Choroid plexus epithelial cell (primary cell): Measurements from ENCODE around the gene TXNRD2.

Experiments
- DNase-seq: peaks from one replicate; pipeline ENCODE4 v3.0.0-alpha.2; 2010; ENCODE audit warnings: low read depth
- H3K4me3 ChIP-seq: 2 replicates; pipeline ENCODE4 v1.5.1; 2011; ENCODE audit warnings: low read depth, mild to moderate bottlenecking, control low read depth, low read length, moderate library complexity
- TF ChIP-seq, protein P1 (sequence below): conservative IDR thresholded peaks from 2 replicates; pipeline ENCODE4 v1.5.1; 2011; ENCODE audit warnings: low read depth, mild to moderate bottlenecking, control low read depth, inconsistent platforms, low read length, moderate library complexity

Gene TXNRD2

DNA sequence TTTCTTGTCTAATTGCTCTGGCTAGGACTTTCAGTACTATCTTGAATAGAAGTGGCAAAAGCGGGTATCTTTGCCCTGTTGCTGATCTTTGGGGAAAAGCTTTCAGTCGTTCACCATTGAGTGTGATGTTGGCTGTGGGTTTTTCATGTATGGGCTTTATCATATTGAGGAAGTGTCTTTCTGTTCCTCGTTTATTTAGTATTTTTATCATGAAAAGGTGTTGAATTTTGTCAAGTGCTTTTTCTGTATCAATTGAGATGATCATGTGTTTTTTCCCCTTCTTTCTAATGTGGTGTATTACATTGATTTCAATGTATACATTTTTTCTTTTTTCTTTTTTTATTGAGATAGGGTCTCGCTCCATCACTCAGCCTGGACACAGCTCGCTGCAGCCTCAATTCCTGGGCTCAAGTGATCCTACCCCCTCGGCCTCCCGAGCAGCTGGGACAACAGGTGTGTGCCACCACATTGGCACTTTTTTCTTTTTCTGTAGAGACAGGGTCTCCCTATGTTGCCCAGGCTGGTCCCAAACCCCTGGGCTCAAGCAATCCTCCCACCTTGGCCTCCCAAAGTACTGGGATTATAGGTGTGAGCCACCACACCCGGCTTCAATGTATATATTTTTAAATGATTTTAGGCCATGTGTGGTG lies 81.6 kb downstream of the TXNRD2 start:
- TF ChIP-seq, protein P1, sequence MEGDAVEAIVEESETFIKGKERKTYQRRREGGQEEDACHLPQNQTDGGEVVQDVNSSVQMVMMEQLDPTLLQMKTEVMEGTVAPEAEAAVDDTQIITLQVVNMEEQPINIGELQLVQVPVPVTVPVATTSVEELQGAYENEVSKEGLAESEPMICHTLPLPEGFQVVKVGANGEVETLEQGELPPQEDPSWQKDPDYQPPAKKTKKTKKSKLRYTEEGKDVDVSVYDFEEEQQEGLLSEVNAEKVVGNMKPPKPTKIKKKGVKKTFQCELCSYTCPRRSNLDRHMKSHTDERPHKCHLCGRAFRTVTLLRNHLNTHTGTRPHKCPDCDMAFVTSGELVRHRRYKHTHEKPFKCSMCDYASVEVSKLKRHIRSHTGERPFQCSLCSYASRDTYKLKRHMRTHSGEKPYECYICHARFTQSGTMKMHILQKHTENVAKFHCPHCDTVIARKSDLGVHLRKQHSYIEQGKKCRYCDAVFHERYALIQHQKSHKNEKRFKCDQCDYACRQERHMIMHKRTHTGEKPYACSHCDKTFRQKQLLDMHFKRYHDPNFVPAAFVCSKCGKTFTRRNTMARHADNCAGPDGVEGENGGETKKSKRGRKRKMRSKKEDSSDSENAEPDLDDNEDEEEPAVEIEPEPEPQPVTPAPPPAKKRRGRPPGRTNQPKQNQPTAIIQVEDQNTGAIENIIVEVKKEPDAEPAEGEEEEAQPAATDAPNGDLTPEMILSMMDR, result no peak
- no peak overlapping the region for H3K4me3 ChIP-seq
- DNase-seq, result no peak

GRCh38 chr22:19857382-19857781 lies 84.2 kb downstream of the TXNRD2 start:
- TF ChIP-seq, protein P1, result no peak
- DNase-seq, result no peak
- no peak overlapping the region for H3K4me3 ChIP-seq

GRCh38 chr22:19855504-19856409 lies 85.9 kb downstream of the TXNRD2 start:
- peak overlapping the region; percentile 90 for H3K4me3 ChIP-seq
- DNase-seq, result peak; percentile 56
- TF ChIP-seq, protein P1, result no peak

DNA sequence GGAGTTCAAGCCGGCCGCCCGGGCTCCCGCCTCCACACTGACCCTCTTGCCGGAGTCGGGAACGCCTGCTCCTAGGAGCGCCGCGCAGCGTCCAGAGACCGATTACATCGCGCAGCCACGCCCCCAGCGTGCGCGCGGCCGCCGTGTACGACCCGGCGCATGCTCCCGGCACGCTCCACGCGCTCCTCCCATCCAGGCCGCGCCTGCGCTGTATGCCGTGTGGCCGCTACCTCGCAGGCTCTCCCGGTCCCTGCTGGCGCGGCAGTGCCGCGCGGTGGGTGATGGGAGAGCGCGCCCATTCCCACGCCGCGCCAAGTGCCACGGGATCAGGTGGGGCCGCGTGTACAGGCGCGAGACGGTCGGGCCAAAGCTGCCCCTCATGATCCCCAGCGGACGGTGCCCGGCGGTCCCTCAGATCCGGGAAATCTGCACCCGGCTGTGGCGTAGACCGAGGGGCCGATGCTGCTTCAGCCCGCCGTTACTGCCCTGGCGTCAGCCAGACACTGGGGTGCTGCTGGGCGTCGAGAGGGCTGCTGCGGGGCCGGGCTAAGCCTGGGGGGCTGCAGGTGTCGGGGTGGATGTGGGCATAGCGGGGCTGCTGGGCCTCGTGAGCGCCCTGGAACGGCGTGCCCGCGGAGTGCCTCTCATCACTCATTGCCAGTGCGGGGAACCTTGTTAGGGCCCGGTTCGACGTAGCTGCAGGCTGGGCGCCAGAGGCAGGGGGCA lies 86.7 kb downstream of the TXNRD2 start, which contains the start of the genes GNB1L and RTL10:
GNB1L (minus strand) TSS at position 97 of the 726 bp plus-strand sequence. CDS start 33,519 bp downstream, outside the sequence.
RTL10 (minus strand) TSS at position 97 of the 726 bp plus-strand sequence. CDS start 2,613 bp downstream, outside the sequence.
- TF ChIP-seq, protein P1, result no peak
- H3K4me3 ChIP-seq, result peak within 1 kb of the TSS; percentile 90

DNA sequence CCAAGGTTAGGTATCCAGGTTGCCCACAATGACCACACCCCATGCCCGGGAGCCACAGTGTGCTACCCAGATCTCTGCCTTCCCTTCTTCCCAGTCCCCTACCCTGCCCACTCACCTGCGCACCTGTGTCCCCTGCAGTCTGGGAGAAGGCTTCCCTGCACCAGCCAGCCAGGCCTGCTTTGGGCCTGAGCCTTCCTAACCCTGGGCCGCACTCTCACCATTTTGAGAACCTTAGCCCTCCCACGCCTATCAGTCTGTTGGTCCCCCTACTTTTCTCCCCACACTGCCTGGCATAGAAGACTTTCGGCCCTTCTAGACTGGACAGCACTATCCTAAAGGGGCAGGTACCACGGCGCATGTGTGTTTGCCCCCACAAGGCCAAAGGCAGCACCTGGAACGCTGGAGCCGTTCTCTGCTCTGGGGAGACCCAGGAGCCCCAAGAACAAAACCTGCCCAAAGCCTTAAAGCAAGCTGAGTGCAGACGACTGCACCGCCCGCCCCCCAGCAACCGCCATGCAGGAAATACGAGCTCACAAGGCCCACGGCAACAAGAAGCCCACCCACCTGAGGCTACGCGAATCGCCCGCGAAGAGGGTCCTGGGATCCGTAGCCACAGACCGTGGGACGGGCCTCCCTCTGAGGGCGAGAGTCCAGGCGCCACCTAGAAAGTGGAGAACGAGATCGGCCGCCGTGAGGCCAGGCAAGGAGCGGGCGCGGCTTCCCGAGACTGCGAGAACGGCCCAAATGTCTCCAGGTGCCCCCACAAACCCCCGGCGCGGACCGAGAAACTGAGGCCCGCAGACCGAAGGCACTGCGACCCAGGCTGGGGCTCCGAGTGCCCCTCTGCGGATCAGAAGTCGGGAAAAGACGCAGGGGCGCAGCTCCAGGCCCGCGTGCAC lies 87.5 kb downstream of the TXNRD2 start:
- H3K4me3 ChIP-seq, result peak overlapping the region; percentile 90
- TF ChIP-seq, protein P1, result no peak
- peak; percentile 17 for DNase-seq

More for the DNA sequence above, 86.7 kb downstream of the TXNRD2 start, which contains the start of the genes GNB1L and RTL10:
- peak; percentile 98 for DNase-seq
